ENCODE data around the gene ADAM19.

The ADAM19 gene, protein sequence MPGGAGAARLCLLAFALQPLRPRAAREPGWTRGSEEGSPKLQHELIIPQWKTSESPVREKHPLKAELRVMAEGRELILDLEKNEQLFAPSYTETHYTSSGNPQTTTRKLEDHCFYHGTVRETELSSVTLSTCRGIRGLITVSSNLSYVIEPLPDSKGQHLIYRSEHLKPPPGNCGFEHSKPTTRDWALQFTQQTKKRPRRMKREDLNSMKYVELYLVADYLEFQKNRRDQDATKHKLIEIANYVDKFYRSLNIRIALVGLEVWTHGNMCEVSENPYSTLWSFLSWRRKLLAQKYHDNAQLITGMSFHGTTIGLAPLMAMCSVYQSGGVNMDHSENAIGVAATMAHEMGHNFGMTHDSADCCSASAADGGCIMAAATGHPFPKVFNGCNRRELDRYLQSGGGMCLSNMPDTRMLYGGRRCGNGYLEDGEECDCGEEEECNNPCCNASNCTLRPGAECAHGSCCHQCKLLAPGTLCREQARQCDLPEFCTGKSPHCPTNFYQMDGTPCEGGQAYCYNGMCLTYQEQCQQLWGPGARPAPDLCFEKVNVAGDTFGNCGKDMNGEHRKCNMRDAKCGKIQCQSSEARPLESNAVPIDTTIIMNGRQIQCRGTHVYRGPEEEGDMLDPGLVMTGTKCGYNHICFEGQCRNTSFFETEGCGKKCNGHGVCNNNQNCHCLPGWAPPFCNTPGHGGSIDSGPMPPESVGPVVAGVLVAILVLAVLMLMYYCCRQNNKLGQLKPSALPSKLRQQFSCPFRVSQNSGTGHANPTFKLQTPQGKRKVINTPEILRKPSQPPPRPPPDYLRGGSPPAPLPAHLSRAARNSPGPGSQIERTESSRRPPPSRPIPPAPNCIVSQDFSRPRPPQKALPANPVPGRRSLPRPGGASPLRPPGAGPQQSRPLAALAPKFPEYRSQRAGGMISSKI

DNA sequence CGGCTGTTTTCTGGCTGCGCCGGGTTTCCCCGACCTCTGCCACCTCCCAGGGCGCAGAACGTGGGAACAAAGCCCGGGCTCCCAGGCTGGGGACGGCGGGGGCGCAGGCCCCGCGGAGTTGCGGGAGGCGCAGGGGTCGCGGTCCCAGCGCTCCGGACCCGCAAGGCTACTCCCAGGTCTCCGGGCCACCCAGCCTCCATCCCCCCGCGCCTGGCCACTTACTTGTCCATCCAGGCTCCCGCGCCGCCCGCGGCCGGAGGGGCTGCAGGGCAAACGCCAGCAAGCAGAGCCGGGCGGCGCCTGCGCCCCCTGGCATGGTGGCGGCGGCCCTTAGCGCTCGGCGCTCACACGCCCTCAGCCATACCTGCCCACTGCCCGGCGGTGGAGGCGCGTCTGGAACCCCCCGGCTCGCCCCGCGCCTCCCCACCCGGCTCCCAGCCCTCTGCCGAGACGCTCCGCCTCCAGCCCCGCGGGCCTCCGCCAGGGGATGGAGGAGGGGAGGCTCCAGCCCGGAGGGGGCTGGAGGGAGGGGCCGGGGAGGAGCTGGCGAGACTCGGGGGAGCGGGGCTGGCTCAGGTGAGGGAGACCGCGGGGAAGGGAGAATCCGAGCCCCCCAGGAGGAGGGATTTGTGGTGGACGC lies at the start of gene ADAM19:
Gene ADAM19, minus strand, starts transcription at position 395 of the 640 bp plus-strand sequence. Its CDS starts 79 bp downstream, at position 316.
- peak; percentile 34 to 46 (median 35) for DNase-seq (ENCODE audit: low read depth in 3 of 3)

DNA sequence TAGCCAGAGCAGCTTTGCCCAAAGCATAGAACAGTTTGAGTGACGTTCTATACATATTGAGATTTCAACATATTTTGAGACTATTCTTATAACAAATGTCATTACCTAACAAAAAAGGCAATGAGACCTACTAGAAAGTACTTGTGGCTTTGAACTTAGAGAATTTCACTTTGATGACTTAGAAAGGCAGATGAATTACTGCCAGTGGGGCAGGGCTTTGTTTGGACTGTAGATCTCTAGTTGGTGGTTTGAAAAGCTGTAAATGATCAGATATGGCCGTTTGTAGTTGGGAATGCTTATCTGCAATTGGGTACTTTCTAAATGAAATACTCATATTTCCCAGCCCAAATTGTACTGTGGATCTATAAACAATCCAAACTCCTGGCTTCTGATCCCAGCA lies 48.6 kb upstream of the ADAM19 start:
- no peak for DNase-seq (ENCODE audit: low read depth in 3 of 3)

DNA sequence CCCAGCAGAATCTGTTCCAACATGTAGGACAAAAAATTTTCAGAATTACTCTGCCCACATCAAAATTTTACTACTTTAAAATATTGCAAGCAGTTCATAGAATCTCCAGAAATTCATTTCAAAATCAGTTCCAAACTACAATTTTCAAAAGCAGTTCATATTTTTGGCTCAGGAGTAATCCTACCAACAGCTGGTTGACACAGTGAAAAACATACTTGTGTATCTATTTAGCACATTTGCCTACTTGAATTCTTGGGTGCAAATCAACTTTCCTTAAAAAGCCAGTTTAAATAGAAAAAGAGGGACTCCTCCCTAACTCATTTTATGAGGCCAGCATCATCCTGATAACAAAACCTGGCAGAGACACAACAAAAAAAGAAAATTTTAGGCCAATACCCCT lies 45.2 kb upstream of the ADAM19 start:
- DNase-seq (ENCODE audit: low read depth in 3 of 3), result no peak

DNA sequence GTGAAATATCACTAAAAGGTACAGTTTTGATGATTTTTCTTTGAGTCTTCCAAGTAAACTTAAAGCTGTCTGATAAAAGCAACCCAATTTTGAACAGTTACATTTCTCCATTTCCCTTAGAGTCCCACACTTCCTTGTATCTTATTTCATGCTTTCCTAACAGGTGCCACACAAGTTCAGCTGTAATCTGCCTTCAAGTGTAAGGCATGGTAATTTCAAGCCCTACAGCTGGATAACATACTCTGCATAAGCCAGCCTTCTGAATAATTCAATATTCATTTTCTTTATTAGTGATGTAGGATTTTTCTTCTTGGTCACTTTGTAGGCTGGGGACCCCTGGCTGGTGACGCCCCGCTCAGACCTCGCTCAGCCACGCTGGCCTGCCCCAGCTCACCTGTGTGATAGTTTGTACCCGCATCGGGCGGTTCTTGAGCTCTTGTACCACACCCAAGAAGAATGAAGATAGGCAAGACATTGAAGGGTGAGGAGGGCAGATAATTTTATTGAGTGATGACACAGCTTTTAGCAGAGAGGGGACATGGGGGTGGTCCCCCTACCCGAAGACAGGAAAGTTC lies 42.7 kb upstream of the ADAM19 start:
- DNase-seq (ENCODE audit: low read depth in 3 of 3), result no peak

DNA sequence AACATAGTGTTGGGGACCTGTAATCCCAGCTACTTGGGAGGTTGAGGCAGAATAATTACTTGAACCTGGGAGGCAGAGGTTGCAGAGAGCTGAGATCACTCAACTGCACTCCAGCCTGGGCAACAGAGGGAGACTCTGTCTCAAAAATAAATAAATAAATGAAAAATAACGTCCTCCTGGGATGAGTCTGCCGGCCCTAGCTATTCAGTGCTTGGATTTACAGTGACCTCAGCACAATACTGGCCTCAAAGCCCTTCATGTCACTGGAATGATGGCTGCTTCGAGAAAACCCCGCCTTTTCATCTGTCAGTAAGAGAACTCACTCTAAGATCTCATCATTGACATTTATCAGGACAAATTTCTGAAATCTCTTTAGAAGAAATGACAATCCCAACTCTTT lies 41.2 kb upstream of the ADAM19 start:
- no peak for DNase-seq (ENCODE audit: low read depth in 3 of 3)

DNA sequence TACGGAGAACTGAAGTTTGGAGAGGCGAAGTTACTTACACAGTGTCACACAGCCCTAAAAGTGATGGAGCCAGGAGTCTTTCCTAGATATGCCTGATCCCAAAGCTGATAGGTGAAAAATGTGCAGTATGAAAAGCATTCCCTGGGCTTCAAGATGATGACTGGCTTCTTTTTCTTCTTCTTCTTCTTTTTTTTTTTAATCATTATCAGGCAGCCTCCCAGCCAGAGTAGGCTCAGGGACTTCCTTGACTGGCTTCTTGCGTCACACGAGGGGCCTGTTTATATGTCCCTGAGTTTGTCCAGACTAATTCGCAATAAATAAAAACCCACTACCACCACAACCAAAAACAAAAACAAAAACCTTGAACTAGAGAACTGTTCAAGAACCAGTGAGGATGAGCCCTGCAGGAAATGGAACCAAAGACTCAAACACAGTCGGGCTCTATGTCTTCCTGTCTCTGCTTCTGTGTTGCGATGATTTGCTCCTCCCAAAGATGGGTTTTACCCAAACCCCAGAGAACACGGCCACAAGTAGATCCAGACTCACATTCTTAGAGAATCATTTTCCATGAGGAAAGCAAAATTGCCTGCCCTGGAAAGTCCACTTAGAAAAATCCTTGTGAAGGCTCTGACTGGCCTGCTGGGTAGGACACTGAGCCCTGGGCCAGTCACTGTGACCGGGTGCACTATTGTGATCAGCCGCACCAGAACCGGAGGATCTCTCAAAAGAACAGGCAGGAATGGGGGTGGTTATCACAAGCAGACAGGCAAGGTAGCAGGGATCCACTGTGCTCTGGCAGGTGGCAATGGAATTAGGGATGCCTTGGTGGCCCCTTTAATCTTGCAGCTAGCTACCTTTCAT lies 38.0 kb upstream of the ADAM19 start:
- no peak for DNase-seq (ENCODE audit: low read depth in 3 of 3)

DNA sequence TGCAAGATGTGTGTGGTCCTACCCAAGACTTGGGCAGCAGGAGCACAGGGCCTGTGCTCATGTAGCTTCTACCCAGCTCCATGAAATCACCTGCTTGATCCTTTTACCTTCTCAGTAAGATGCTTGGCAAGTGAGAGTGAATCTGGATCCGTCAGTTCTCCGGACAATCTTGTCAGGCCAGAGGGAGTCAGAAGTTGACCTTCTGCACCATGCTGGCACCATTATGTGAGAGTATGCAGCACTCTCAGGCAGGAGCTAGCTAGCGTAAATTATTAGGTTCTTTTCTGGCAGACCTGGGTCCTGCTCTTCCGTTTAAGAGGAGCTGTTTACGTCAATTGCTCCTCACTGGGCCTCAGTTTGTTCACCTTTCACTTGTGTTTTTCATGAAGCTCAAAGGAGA lies 37.0 kb upstream of the ADAM19 start:
- no peak for DNase-seq (ENCODE audit: low read depth in 3 of 3)

DNA sequence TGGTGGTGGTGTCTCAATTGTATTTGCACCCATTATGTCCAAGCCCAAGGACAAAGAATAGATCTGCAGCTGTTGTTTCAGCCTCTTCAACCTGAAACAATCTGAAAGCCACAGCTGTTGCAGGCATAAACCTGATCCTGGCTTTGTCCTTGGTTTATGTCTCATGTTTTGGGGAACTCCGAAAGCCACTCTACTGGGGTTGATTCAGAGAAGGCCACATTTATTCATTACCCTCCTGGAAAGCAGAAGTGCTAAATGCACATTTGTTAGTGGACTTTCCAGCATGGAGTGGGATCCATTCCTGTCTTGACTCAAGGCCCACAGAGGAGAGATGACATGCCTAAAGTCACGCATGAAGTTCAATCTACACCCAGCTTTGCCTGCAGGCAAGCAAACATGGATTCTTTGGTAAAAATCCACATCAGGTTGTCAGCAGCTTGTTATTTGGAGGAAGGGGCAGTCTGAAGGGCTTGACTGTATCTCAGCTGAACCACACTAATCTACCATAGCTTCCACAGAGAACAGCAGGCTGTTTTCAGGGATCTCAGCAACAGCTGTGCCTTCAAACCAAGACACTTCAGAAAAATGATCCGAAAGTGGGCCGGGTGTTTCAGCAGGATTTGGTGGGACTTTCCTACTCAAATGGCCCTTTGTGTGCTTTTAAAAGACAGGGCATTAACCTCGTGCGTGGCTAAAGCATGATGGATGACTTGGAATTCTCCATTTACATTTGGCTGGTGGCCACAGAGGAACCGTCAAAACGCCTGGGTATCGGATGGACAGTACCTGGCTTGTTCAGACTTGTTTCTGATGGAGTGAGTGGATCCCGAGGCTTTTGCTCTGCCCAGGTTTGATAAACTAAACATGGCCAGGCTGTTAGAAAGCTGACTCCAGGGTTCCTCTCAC lies 36.2 kb upstream of the ADAM19 start:
- no peak for DNase-seq (ENCODE audit: low read depth in 3 of 3)

DNA sequence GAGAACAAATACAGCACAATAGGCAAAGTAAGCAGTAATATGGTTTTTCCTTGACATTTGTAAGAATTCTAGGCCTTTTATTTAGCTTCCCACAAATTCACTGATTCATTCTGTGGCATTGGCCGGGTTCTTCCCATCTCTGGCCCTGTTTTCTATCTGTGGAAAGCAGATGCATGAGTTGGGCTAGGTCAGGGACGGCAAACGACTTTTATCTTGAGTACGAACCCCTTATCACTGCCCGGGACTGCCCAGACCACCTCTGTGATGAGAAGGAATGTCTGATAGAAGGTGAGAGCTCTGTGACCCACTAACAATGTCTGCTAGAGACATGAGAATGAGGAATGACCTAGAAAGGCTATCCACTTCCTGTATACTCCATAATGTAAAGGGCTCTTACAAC lies 35.4 kb upstream of the ADAM19 start:
- no peak for DNase-seq (ENCODE audit: low read depth in 3 of 3)

DNA sequence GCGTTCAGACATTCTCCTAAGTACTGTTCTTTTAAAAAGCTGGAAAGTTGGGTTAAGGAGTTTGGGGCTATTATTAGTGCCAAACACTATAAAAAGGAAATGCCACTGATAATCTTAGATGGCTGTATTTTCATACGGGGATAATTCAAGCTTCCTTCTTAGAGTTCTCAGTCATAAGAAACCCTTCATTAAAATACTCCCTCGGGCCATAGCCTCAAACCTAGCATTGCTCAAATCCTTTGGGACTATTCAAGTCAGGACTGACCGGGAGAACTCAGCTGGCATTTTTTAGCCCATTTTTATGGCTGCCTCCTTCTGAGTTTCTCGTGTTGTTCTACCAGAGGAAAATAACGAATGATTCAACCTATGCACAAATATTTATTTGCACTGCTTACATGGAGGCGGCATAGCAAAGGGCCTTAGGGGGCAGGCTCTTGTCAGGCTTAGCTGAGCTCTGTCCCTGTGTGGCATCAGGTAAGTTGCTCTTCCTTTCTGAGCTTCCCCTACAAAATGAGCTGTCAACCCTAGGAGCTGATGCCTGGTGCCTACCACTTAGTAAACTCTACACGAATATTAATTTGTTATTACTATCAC lies 33.5 kb upstream of the ADAM19 start:
- DNase-seq (ENCODE audit: low read depth in 3 of 3), result no peak

DNA sequence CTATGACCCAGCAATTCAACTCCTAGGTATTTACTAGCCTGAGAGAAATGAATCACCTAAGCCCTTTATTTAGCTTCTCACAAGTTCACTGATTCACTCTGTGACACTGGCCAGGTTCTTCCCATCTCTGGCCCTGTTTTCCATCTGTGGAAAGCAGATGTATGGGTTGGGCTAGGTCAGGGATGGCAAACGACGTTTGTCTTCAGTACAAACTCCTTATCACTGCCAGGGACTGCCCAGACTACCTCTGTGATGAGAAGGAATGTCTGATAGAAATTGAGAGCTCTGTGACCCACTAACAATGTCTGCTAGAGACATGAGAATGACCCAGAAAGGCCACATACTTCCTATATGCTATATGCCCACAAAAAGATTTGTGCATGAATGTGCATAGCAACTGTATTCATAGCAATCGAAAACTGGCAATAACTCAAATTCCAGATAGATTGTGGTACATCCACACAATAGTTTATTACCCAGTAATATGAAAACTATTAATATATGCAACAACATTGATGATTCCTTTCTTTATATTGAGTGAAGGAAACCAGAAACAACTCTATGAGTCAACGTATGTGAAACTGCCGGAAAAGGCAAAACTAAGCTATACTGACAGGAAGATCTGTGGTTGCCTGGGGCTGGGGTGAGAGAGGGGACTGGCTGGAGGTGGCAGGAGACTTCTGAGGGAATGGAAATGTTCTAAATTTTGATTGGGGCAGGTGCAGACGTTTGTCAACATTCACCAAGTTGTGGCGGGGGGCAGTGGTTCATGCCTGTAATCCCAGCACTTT lies 32.0 kb upstream of the ADAM19 start:
- peak in 2 of 3 experiments; percentile 31 to 62 for DNase-seq (ENCODE audit: low read depth in 3 of 3)

DNA sequence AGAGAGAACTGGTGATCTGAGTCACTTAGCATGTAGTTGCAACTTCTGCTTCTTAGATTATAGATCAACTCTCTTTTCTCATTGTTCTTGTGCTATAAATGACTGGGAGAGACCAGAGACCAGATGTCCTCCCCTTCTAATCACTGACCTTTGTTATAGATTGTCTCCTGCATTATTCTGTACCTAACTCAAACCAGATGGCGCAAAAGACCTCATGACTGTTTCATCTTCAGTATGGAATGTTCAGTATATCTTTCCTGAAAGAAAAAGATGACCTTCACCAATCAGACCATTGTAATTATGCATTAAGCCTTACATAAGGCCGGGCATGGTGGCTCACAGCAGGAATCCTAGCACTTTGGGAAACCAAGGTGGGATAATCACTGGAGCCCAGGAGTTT lies 30.5 kb upstream of the ADAM19 start:
- DNase-seq (ENCODE audit: low read depth in 3 of 3), result no peak

DNA sequence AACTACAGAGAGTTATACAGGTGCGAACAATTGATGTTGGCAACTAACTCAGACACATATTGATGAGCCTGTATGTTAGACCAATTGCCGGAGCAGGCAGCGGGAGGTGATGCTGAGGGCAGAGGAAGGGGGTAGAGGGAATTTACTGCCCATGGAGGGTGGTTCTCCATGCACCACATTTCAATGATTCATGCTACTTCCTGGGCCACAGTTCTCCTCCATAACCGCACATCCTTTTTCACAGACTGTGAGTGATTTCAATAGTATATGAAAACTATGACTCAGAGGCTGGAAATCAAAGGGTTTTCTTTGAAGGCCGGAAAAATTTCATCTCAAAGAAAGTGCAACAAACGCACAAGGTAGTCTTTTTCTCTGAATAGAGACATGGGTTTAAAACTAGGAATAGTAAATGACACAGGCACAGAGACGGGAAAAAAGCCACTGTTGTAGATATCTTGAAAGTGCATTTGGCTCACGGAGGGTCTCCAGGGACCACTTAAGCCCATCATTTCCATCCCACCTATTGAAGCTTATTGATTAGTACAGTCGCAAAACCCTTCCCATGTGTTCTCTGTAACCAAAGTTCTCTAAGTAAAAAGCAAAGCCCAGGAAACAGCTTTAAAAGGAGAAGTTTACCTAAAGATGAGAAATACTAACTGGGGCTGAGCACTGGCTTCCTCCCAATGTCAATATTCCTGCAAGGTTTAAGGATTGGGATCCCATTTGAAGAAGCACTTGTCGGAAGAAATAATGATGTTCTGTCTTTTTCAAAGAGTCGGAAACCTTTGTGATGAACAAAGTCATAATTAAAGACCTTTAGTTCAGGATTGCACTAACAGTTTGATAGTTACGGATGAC lies 28.0 kb upstream of the ADAM19 start:
- peak; percentile 26 to 57 (median 49) for DNase-seq (ENCODE audit: low read depth in 3 of 3)

DNA sequence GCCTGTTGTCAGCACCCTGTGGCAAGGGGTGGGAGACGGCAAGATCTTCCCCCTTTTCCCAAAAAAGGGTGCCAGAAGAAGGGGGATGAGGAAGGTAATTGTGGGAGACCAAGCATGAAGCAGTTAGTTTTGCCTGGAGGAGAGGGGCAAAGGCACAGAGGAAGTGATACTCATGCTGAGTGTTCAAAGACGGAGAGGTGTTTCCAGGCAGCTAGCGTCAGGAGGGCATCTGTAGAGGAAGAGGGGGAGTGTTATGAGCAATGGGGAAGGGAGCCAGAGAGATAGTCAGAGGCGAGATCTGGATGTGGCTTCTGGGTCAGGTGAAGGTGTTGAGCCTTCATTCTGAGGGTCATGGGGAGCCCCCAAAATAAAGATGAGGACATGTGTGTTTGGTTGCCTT lies 26.9 kb upstream of the ADAM19 start:
- DNase-seq (ENCODE audit: low read depth in 3 of 3), result peak in 1 of 3 experiments; percentile 47

DNA sequence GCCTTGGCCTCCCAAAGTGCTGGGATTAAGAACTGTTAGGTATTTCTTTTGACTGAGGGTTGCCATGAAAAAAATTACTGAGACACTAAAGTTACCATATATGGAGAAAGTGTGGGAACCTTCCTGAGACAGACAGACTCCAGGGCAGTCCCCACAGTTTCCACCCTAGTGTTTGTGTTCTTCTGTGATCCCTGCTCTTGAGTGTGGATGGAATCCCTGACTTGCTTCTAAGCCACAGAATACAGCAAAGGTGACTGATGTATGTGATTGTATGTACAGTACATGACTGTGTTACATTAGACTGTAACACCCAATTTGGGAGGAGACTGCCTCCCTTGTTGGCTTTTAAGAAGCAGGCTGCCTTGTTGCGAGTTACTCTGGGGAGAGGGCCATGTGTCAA lies 24.7 kb upstream of the ADAM19 start:
- no peak for DNase-seq (ENCODE audit: low read depth in 3 of 3)

DNA sequence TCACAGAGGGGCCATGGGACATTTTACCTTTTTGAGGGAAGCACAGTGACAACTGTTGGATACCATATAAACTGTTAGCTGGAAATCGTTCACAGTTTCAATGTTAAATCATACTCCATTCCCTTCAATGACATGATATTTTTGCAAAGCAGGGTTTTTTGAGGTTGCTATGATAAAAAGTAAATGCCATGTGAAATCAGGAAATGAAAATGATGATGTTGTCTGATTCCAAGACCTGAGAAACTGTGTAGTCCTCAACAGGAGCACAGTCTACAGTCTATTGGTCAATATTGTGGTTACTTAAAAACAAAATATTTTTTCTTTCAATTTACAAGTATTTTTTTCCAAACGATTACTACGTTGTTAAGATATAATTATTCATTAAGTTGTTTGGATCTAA lies 24.0 kb upstream of the ADAM19 start:
- DNase-seq (ENCODE audit: low read depth in 3 of 3), result no peak

DNA sequence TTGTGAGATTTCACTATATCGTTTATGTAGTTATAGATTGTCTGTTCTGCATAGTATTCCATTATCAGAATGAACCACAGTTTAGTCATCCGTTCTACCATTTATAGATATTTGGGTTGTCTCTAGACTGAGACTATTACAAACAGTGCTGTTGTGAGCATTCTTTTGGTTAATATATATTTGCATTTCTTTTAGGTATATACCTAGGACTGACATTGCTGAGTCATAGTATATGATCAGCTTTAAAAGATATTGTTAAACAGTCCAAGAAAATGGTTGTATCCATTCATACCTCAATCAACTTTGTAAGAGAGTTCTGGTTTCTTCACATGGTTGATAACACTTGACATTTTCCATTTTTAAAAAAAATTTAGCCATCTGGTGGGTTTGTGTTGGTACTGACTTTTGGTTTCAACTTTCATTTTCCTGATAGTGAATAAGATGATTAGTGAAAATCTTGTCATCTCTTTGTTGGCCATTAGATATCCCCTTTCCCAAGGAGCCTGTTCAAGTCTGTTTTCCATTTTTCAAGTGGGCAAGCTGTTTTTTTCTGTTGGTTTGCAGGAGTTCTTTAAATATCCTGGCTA lies 22.9 kb upstream of the ADAM19 start:
- DNase-seq (ENCODE audit: low read depth in 3 of 3), result no peak
